ENCODE results near the gene LILRA5. TPM values are rescaled to one million over a fixed set of nuclear protein-coding genes. Genes with fewer than 3 reads are reported as not detected.

The LILRA5 gene
- total RNA-seq, result not detected in 2 replicates

DNA sequence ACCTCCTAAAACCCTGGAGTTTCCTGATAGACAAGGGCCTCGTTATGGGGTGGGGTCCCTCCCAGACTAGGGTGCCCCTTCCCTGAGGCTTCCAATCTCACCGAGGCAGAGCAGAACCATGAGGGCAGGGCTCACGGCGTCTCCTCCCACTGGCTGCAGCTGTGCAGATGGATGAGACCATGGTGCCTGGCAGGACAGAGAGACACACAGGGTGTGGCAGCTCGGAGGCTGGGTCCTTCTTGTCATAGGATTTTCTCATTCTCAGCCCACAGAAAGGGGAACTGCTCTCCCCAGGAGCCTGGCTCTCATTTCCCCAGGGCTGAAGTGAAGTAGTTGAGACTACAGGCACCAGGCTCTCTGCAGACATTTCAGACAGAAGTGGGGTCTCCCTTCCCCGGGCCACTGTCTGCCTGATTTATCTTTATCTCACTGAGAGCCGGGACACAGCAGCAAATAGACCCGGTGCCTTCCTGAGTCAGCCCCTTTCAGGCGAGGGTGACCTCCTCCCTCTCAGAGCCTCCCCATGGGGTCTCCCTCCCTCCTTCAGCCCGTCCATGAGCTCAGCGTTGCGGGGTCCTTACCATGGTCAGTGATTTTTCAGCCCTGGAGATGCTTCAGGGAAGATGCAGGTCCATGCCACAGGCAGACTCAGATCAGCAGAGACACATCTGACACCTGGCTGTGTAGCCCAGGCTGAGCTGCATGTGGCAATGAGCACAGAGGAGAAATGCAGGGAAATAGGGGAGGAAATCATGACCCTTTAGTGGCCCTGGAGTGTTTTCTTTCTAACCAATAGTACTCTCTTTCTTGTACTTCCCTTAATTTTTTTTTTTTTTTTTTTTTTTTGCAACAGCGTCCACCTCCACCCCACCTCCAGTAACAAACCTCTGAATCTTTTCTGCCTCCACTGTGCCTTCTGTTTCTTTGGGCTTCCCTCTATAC is at the start of gene LILRA5:
Gene LILRA5 (minus strand): TSS at position 731 of the 942 bp plus-strand sequence. CDS start 147 bp downstream, at position 584.

GRCh38 chr19:54281007-54281728 is 31.8 kb downstream of the LILRA5 start, which contains the start of gene LILRB2:
Gene LILRB2 (minus strand): TSS chr19:54281110. CDS start chr19:54280496, 614 bp downstream.

GRCh38 chr19:54257116-54257480 is 55.9 kb downstream of the LILRA5 start, which contains the start of gene LILRB5:
Gene LILRB5 (minus strand): TSS chr19:54257273. CDS start chr19:54257193, 80 bp downstream.

Other genes with a start within 250 kb of the LILRA5 start
- not detected in 2 replicates for gene VSTM1, start 249.3 kb downstream of the LILRA5 start, total RNA-seq
- gene TARM1, start 231.8 kb downstream of the LILRA5 start, total RNA-seq, result not detected in 2 replicates
- 1.5 TPM in 1 of 2 replicates, not detected in the other for gene OSCAR, start 212.4 kb downstream of the LILRA5 start, total RNA-seq
- 38.1 and 79.7 TPM in 2 replicates for gene NDUFA3, start 210.3 kb downstream of the LILRA5 start, total RNA-seq
- 15.0 and 16.8 TPM in 2 replicates for gene TFPT, start 197.5 kb downstream of the LILRA5 start, total RNA-seq
- 75.3 and 100 TPM in 2 replicates for gene PRPF31, start 197.4 kb downstream of the LILRA5 start, total RNA-seq
- gene CNOT3, start 175.4 kb downstream of the LILRA5 start, total RNA-seq, result 17.9 and 20.4 TPM in 2 replicates
- 3.5 and 5.2 TPM in 2 replicates for gene LENG1, start 153.4 kb downstream of the LILRA5 start, total RNA-seq
- gene TMC4, start 140.0 kb downstream of the LILRA5 start, total RNA-seq, result 4.1 TPM in 1 of 2 replicates, not detected in the other
- gene MBOAT7, start 123.6 kb downstream of the LILRA5 start, total RNA-seq, result 140 and 150 TPM in 2 replicates
- gene TSEN34, start 121.9 kb downstream of the LILRA5 start, total RNA-seq, result 106 and 125 TPM in 2 replicates
- gene RPS9, start 112.3 kb downstream of the LILRA5 start, total RNA-seq, result 1,803 and 1,860 TPM in 2 replicates
- gene LILRB3, start 90.2 kb downstream of the LILRA5 start, total RNA-seq, result 1.1 TPM in 1 of 2 replicates, not detected in the other
- gene LILRA6, start 70.4 kb downstream of the LILRA5 start, total RNA-seq, result not detected in 2 replicates
- gene LILRB5, start 55.9 kb downstream of the LILRA5 start, total RNA-seq, result not detected in 2 replicates
- gene LILRB2, start 32.1 kb downstream of the LILRA5 start, total RNA-seq, result not detected in 2 replicates
- not detected in 2 replicates for gene LILRA4, start 26.0 kb upstream of the LILRA5 start, total RNA-seq
- not detected in 2 replicates for gene LAIR1, start 51.8 kb upstream of the LILRA5 start, total RNA-seq
- not detected in 2 replicates for gene TTYH1, start 102.3 kb upstream of the LILRA5 start, total RNA-seq
- gene LENG8, start 136.0 kb upstream of the LILRA5 start, total RNA-seq, result 37.6 and 56.8 TPM in 2 replicates
- 1.8 and 8.7 TPM in 2 replicates for gene LENG9, start 150.6 kb upstream of the LILRA5 start, total RNA-seq
- gene CDC42EP5, start 160.1 kb upstream of the LILRA5 start, total RNA-seq, result 2.4 and 11.5 TPM in 2 replicates
- gene LAIR2, start 189.7 kb upstream of the LILRA5 start, total RNA-seq, result not detected in 2 replicates

Data from mesangial cell (primary cell).